Measurements from ENCODE around the gene GALNT17. TPM values are rescaled to one million over a fixed set of nuclear protein-coding genes. Genes with fewer than 3 reads are reported as not detected.

The GALNT17 gene
- total RNA-seq, 1 experiment from 2014 or later = not detected

- DNase-seq = no peak
- no peak overlapping the region for H3K27ac ChIP-seq
- H2AFZ ChIP-seq = no peak overlapping the region
- H3K4me2 ChIP-seq = no peak overlapping the region
- H3K4me1 ChIP-seq (replicated peaks; ENCODE audit: insufficient read depth) = no peaks in the 10 kb centered on the region
- ChIA-PET POLR2A (ENCODE audit: unreplicated experiment) (no interaction called here), CTCF (no interaction called here)
- no TSS peak for BruUV-seq (replicated peaks)
- no peaks in the 10 kb centered on the region for H3F3A ChIP-seq (ENCODE audit: insufficient read depth, low read depth)
- no peaks in the 10 kb centered on the region for H4K20me1 ChIP-seq (ENCODE audit: insufficient read depth)
- intact Hi-C loops (cut with micrococcal nuclease; ENCODE audit: unreplicated experiment) = no loop called here
- no peaks in the 10 kb centered on the region for H3K36me3 ChIP-seq (ENCODE audit: low read depth)
- no peaks in the 10 kb centered on the region for H3K9me2 ChIP-seq (ENCODE audit: insufficient read depth)
- H3K9me3 ChIP-seq (ENCODE audit: insufficient read depth, low read depth) = no peaks in the 10 kb centered on the region
- 0 out of 2 replicates have a peak, but pooled peaks cover 11% of the 10 kb centered on the region for H3K27me3 ChIP-seq (ENCODE audit: insufficient read depth, low read depth)
- TF ChIP-seq EZH2 (IDR thresholded peaks at IDR 0.05; ENCODE audit: low read depth) (no peak), CTCF (conservative IDR thresholded peaks at IDR 0.05) (no peak)
- H3K4me3 ChIP-seq = no peak overlapping the region
- H3K79me2 ChIP-seq (ENCODE audit: low read depth) = no peaks in the 10 kb centered on the region
Observed at GRCh38 chr7:71165708-71166107, 33.8 kb downstream of the GALNT17 start.

- no peaks in the 10 kb centered on the region for H4K20me1 ChIP-seq (ENCODE audit: insufficient read depth)
- H3K27me3 ChIP-seq (ENCODE audit: insufficient read depth, low read depth) = 0 out of 2 replicates have a peak, but pooled peaks cover 11% of the 10 kb centered on the region
- H3K9me2 ChIP-seq (ENCODE audit: insufficient read depth) = no peaks in the 10 kb centered on the region
- BruUV-seq (replicated peaks) = no TSS peak
- POLR2A ChIA-PET (ENCODE audit: unreplicated experiment) = no interaction called here
- TF ChIP-seq EZH2 (IDR thresholded peaks at IDR 0.05; ENCODE audit: low read depth) = no peak
- TF ChIP-seq CTCF (conservative IDR thresholded peaks at IDR 0.05) = no peak
- H3K4me2 ChIP-seq = no peak overlapping the region
- H3K79me2 ChIP-seq (ENCODE audit: low read depth) = no peaks in the 10 kb centered on the region
- H3K4me1 ChIP-seq (replicated peaks; ENCODE audit: insufficient read depth) = no peaks in the 10 kb centered on the region
- H3F3A ChIP-seq (ENCODE audit: insufficient read depth, low read depth) = no peaks in the 10 kb centered on the region
- no peak overlapping the region for H3K27ac ChIP-seq
- H3K9me3 ChIP-seq (ENCODE audit: insufficient read depth, low read depth) = no peaks in the 10 kb centered on the region
- H3K36me3 ChIP-seq (ENCODE audit: low read depth) = no peaks in the 10 kb centered on the region
- no peak overlapping the region for H3K4me3 ChIP-seq
- no peak overlapping the region for H2AFZ ChIP-seq
- no peak for DNase-seq
- intact Hi-C loops (cut with micrococcal nuclease; ENCODE audit: unreplicated experiment) = no loop called here
- CTCF ChIA-PET = no interaction called here
Observed at GRCh38 chr7:71171476-71171875, 39.5 kb downstream of the GALNT17 start.

GRCh38 chr7:71173955-71174354, 42.0 kb downstream of the GALNT17 start:
- H3K27me3 ChIP-seq (ENCODE audit: insufficient read depth, low read depth) = 0 out of 2 replicates have a peak, but pooled peaks cover 1% of the 10 kb centered on the region

More at GRCh38 chr7:71173955-71174354, 42.0 kb downstream of the GALNT17 start:
- ChIA-PET CTCF (no interaction called here), POLR2A (ENCODE audit: unreplicated experiment) (no interaction called here)
- DNase-seq = no peak
- Histone ChIP-seq H3K9me3 (ENCODE audit: insufficient read depth, low read depth) (no peaks in the 10 kb centered on the region), H3K27ac (no peak overlapping the region), H3K36me3 (ENCODE audit: low read depth) (no peaks in the 10 kb centered on the region), H3F3A (ENCODE audit: insufficient read depth, low read depth) (no peaks in the 10 kb centered on the region), H3K9me2 (ENCODE audit: insufficient read depth) (no peaks in the 10 kb centered on the region), H3K4me2 (no peak overlapping the region), H4K20me1 (ENCODE audit: insufficient read depth) (no peaks in the 10 kb centered on the region), H3K4me3 (no peak overlapping the region), H2AFZ (no peak overlapping the region), H3K4me1 (replicated peaks; ENCODE audit: insufficient read depth) (no peaks in the 10 kb centered on the region), H3K79me2 (ENCODE audit: low read depth) (no peaks in the 10 kb centered on the region)
- intact Hi-C loops (cut with micrococcal nuclease; ENCODE audit: unreplicated experiment) = no loop called here
- TF ChIP-seq CTCF (conservative IDR thresholded peaks at IDR 0.05) = no peak
- TF ChIP-seq EZH2 (IDR thresholded peaks at IDR 0.05; ENCODE audit: low read depth) = no peak
- no TSS peak for BruUV-seq (replicated peaks)
